H9 (cell line): ENCODE data around the gene ZC3H18. TPM values are rescaled to one million over a fixed set of nuclear protein-coding genes. Genes with fewer than 3 reads are reported as not detected.

Experiments
- DNase-seq: peaks from one replicate; pipeline ENCODE4 v3.0.0-alpha.2; 2017
- H2AFZ ChIP-seq: one replicate; pipeline ENCODE4 v1.6.1; 2013; ENCODE audit warnings: mild to moderate bottlenecking, low read length, control low read depth, moderate library complexity
- H2AK5ac ChIP-seq: 2 replicates; pipeline ENCODE4 v1.6.1; 2013; ENCODE audit warnings: low read length, control low read depth, mixed read lengths; ENCODE audit not compliant: insufficient read length
- H2BK120ac ChIP-seq: one replicate; pipeline ENCODE4 v1.6.1; 2013; ENCODE audit warnings: low read depth, mild to moderate bottlenecking, low read length, control low read depth, inconsistent platforms; ENCODE audit not compliant: poor library complexity, severe bottlenecking
- H2BK12ac ChIP-seq: 2 replicates; pipeline ENCODE4 v1.6.1; 2013; ENCODE audit warnings: low read length, control low read depth, mixed read lengths, low read depth; ENCODE audit not compliant: insufficient read length
- H2BK15ac ChIP-seq: 2 replicates; pipeline ENCODE4 v1.6.1; 2013; ENCODE audit warnings: low read depth, low read length, control low read depth
- H2BK20ac ChIP-seq: one replicate; pipeline ENCODE4 v1.6.1; 2013; ENCODE audit warnings: low read depth, mild to moderate bottlenecking, low read length, control low read depth, inconsistent platforms; ENCODE audit not compliant: poor library complexity, severe bottlenecking
- H2BK5ac ChIP-seq: 2 replicates; pipeline ENCODE4 v1.6.1; 2013; ENCODE audit warnings: low read length, control low read depth, mixed read lengths; ENCODE audit not compliant: insufficient read length
- H3K14ac ChIP-seq: 2 replicates; pipeline ENCODE4 v1.6.1; 2013; ENCODE audit warnings: low read length, control low read depth; ENCODE audit not compliant: insufficient read depth
- H3K18ac ChIP-seq: 2 replicates; pipeline ENCODE4 v1.6.1; 2013; ENCODE audit warnings: low read depth, mild to moderate bottlenecking, mixed read lengths, low read length, control low read depth; ENCODE audit not compliant: insufficient read length
- H3K23ac ChIP-seq: 2 replicates; pipeline ENCODE4 v1.6.1; 2013; ENCODE audit warnings: low read length, control low read depth, mixed read lengths, low read depth; ENCODE audit not compliant: insufficient read length
- H3K23me2 ChIP-seq: 2 replicates; pipeline ENCODE4 v1.6.1; 2013; ENCODE audit warnings: low read depth, mild to moderate bottlenecking, mixed read lengths, low read length, control low read depth; ENCODE audit not compliant: insufficient read length, poor library complexity, severe bottlenecking
- H3K27ac ChIP-seq: 2 replicates; pipeline ENCODE4 v1.5.1; 2013; ENCODE audit warnings: low read length, control low read depth, mixed read lengths, low read depth; ENCODE audit not compliant: insufficient read length
- H3K27me3 ChIP-seq: 2 replicates; pipeline ENCODE4 v1.6.1; 2013; ENCODE audit warnings: low read length, control low read depth, inconsistent platforms; ENCODE audit not compliant: insufficient read depth
- H3K4ac ChIP-seq: 2 replicates; pipeline ENCODE4 v1.6.1; 2013; ENCODE audit warnings: low read depth, mild to moderate bottlenecking, control low read depth, inconsistent platforms, low read length, moderate library complexity
- H3K4me1 ChIP-seq: 2 replicates; pipeline ENCODE4 v1.6.1; 2013; ENCODE audit warnings: low read length, control low read depth, inconsistent platforms; ENCODE audit not compliant: insufficient read depth
- H3K4me2 ChIP-seq: 2 replicates; pipeline ENCODE4 v1.6.1; 2013; ENCODE audit warnings: low read length, control low read depth, mixed read lengths; ENCODE audit not compliant: insufficient read length, insufficient read depth
- H3K56ac ChIP-seq: 2 replicates; pipeline ENCODE4 v1.6.1; 2013; ENCODE audit warnings: low read depth, mild to moderate bottlenecking, mixed read lengths, low read length, control low read depth; ENCODE audit not compliant: insufficient read length
- H3K79me1 ChIP-seq: 2 replicates; pipeline ENCODE4 v1.6.1; 2013; ENCODE audit warnings: low read depth, mild to moderate bottlenecking, moderate library complexity, low read length, control low read depth, inconsistent platforms; ENCODE audit not compliant: insufficient read depth, poor library complexity, severe bottlenecking
- H3K79me2 ChIP-seq: 2 replicates; pipeline ENCODE4 v1.6.1; 2013; ENCODE audit warnings: low read length, control low read depth, inconsistent platforms; ENCODE audit not compliant: insufficient read depth
- H3K9ac ChIP-seq: 2 replicates; pipeline ENCODE4 v1.6.1; 2013; ENCODE audit warnings: low read length, control low read depth, mixed read lengths; ENCODE audit not compliant: insufficient read length; ENCODE audit errors: extremely low read depth
- H3K9me3 ChIP-seq: one replicate; pipeline ENCODE4 v1.6.1; 2013; ENCODE audit warnings: low read depth, low read length, inconsistent platforms; ENCODE audit not compliant: control insufficient read depth
- H3T11ph ChIP-seq: one replicate; pipeline ENCODE4 v1.6.1; 2013; ENCODE audit warnings: mild to moderate bottlenecking, low read length, control low read depth, inconsistent platforms
- H4K20me1 ChIP-seq: one replicate; pipeline ENCODE4 v1.6.1; 2013; ENCODE audit not compliant: control insufficient read depth, insufficient read length, insufficient read depth
- H4K5ac ChIP-seq: 2 replicates; pipeline ENCODE4 v1.6.1; 2013; ENCODE audit warnings: low read depth, mild to moderate bottlenecking, mixed read lengths, low read length, control low read depth; ENCODE audit not compliant: insufficient read length
- H4K8ac ChIP-seq: replicated peaks from 2 replicates; pipeline ENCODE4 v1.6.1; 2013; ENCODE audit warnings: low read length, control low read depth, mixed read lengths, low read depth; ENCODE audit not compliant: insufficient read length
- H4K91ac ChIP-seq: 2 replicates; pipeline ENCODE4 v1.6.1; 2013; ENCODE audit warnings: low read depth, mild to moderate bottlenecking, moderate library complexity, mixed read lengths, low read length, control low read depth; ENCODE audit not compliant: insufficient read length
- H3K27ac Mint-ChIP-seq, 3 experiments: 2 replicates in 2 of 3; 3 replicates in 1 of 3; pipeline ENCODE4 v1.8.0; 2020 to 2021; ENCODE audit warnings: mixed read lengths in 3 of 3, mild to moderate bottlenecking in 1 of 3, moderate library complexity in 1 of 3
- H3K27me3 Mint-ChIP-seq: 2 replicates; pipeline ENCODE4 v1.8.0; 2021; ENCODE audit warnings: low read depth, mild to moderate bottlenecking, moderate library complexity, mixed read lengths
- H3K36me3 Mint-ChIP-seq, 3 experiments: 2 replicates in 2 of 3; 3 replicates in 1 of 3; pipeline ENCODE4 v1.8.0; 2020 to 2021; ENCODE audit warnings: low read depth in 3 of 3, mixed read lengths in 3 of 3; ENCODE audit not compliant: insufficient read depth in 1 of 3
- H3K4me1 Mint-ChIP-seq, 2 experiments: 2 replicates each; pipeline ENCODE4 v1.8.0; 2020; ENCODE audit warnings: mixed read lengths in 2 of 2
- H3K4me3 Mint-ChIP-seq, 2 experiments: 2 replicates in 1 of 2; 3 replicates in 1 of 2; pipeline ENCODE4 v1.8.0; 2020 to 2021; ENCODE audit warnings: mild to moderate bottlenecking in 2 of 2, mixed read lengths in 2 of 2, moderate library complexity in 1 of 2
- H3K9me3 Mint-ChIP-seq, 2 experiments: 2 replicates in 1 of 2; 3 replicates in 1 of 2; pipeline ENCODE4 v1.8.0; 2020; ENCODE audit warnings: mild to moderate bottlenecking in 2 of 2, mixed read lengths in 2 of 2, moderate library complexity in 1 of 2
- CTCF ChIP-seq: fragments of 200-600 bp; sonication (generic); conservative IDR thresholded peaks from 3 replicates; pipeline ENCODE4 v1.8.0; 2021; ENCODE audit warnings: antibody characterized with exemption, mild to moderate bottlenecking
- WGBS: extraction: QIAGEN DNeasy Blood & Tissue Kit; methylation state at CpG from one replicate; pipeline ENCODE4 v1.1.7; 2013; ENCODE audit warnings: missing lambda C conversion rate, low lambda C conversion rate, mixed read lengths; ENCODE audit not compliant: insufficient read length; ENCODE audit errors: extremely low coverage; 5-methylcytosine and 5-hydroxymethylcytosine counted together
- total RNA-seq: library from RNA; stranded (reverse); gene quantifications from 2 replicates; pipeline ENCODE4 v1.2.1, GENCODE V29; 2021

ZC3H18 gene
- total RNA-seq, 1 experiment from 2014 or later: 69.7 TPM

- Histone ChIP-seq H3K79me2 (no peaks in the 10 kb centered on the region), H2BK20ac (no peak overlapping the region), H3K14ac (no peak overlapping the region), H4K8ac (no peak overlapping the region), H3K27ac (no peak overlapping the region), H2BK5ac (no peak overlapping the region), H3K18ac (no peak overlapping the region), H2AK5ac (no peak overlapping the region), H3K23ac (no peak overlapping the region), H4K91ac (no peak overlapping the region), H3K23me2 (peaks cover under 1% of the 10 kb centered on the region), H3K56ac (no peak overlapping the region), H4K5ac (no peak overlapping the region), H3K4me1 (no peaks in the 10 kb centered on the region), H3K4me2 (no peak overlapping the region), H3K9me3 (no peaks in the 10 kb centered on the region), H3T11ph (no peak overlapping the region), H3K9ac (no peak overlapping the region), H2AFZ (no peak overlapping the region), H4K20me1 (no peaks in the 10 kb centered on the region), H3K79me1 (no peaks in the 10 kb centered on the region), H2BK15ac (no peak overlapping the region), H3K27me3 (no peaks in the 10 kb centered on the region), H2BK12ac (no peak overlapping the region), H3K4ac (no peak overlapping the region), H2BK120ac (no peak overlapping the region)
- Mint-ChIP-seq H3K4me1 (peaks cover 2 to 46% of the 10 kb centered on the region in 2 experiments), H3K4me3 (no peak overlapping the region), H3K36me3 (peaks cover 6 to 14% (median 9%) of the 10 kb centered on the region in 3 experiments; a peak in 5 of 7 replicates), H3K27me3 (peaks cover 35% of the 10 kb centered on the region), H3K9me3 (peaks cover 12 to 13% of the 10 kb centered on the region in 2 experiments), H3K27ac (peak overlapping the region in 1 of 3 experiments; percentile 40; a peak in 2 of 7 replicates)
- DNase-seq: no peak
- no peak for TF ChIP-seq CTCF
- WGBS: no CpG with 5 or more reads among the region's 23 CpGs
Observed at GRCh38 chr16:88538366-88539060, 31.7 kb upstream of the ZC3H18 start.
